Tibial nerve (tissue), 4 donors: ENCODE results near the gene DHRS4. TPM values are rescaled to one million over a fixed set of nuclear protein-coding genes. Genes with fewer than 3 reads are reported as not detected.
"Not testable (repeated sequence)": the region's sequence is repeated elsewhere in the genome, so short reads cannot be mapped to it uniquely, and the experiment has no call there.

Experiments
- DNase-seq, 2 donors: peaks; one replicate each; pipeline ENCODE4 v3.0.0-alpha.2; 2019; ENCODE audit warnings: low spot score in 2 of 2
- H3K27ac ChIP-seq, 4 donors: fragments of 200-600 bp; sonication (generic) in 3 of 4; one replicate each; pipeline ENCODE4 v1.5.1; 2017 to 2019; ENCODE audit warnings: mild to moderate bottlenecking in 1 of 4
- H3K27me3 ChIP-seq, 2 donors: fragments of 200-600 bp; sonication (generic) in 1 of 2; one replicate each; pipeline versions ENCODE4 v1.5.1 to v1.6.0; 2017 to 2019
- H3K36me3 ChIP-seq, 3 donors: fragments of 200-600 bp; sonication (generic); one replicate each; pipeline ENCODE4 v1.5.1; 2018 to 2019
- H3K4me1 ChIP-seq, 4 donors: fragments of 200-600 bp; sonication (generic) in 3 of 4; one replicate each; pipeline ENCODE4 v1.5.1; 2017 to 2019
- H3K4me3 ChIP-seq, 4 donors: fragments of 200-600 bp; sonication (generic) in 3 of 4; one replicate each; pipeline ENCODE4 v1.5.1; 2017 to 2019; ENCODE audit warnings: mild to moderate bottlenecking in 1 of 4, moderate library complexity in 1 of 4
- H3K9me3 ChIP-seq, 4 donors: fragments of 200-600 bp; sonication (generic) in 3 of 4; one replicate each; pipeline ENCODE4 v1.5.1; 2017 to 2019
- EP300 ChIP-seq, 2 donors: sonication (generic); formaldehyde crosslinking; IDR thresholded peaks; one replicate each; pipeline ENCODE4 v1.6.1; 2017; ENCODE audit warnings: antibody characterized with exemption in 2 of 2, mild to moderate bottlenecking in 1 of 2
- POLR2A ChIP-seq, 2 donors: fragments of 450-650 bp; IDR thresholded peaks; one replicate each; pipeline ENCODE4 v1.6.1; 2017; ENCODE audit warnings: antibody characterized with exemption in 2 of 2, mild to moderate bottlenecking in 2 of 2, moderate library complexity in 2 of 2
- WGBS, 2 donors: methylation state at CpG; one replicate each; pipeline ENCODE4 v1.1.5; 2018; 5-methylcytosine and 5-hydroxymethylcytosine counted together
- total RNA-seq, 4 donors: library from RNA; depleted of rRNA; stranded (reverse); fragments of >200 nt; gene quantifications; one replicate each; pipeline ENCODE4 v1.1.0, GENCODE V29; 2016
- TF ChIP-seq, protein P1 (sequence below), 5 experiments: fragments of 200-600 bp in 3 of 5; fragments of 450-650 bp in 2 of 5; sonication (generic) in 3 of 5; IDR thresholded peaks; one replicate each; pipeline ENCODE4 v1.5.1; 2016 to 2019; ENCODE audit warnings: antibody characterized with exemption in 5 of 5, mild to moderate bottlenecking in 3 of 5, moderate library complexity in 2 of 5

The DHRS4 gene
- total RNA-seq, 4 donors from 2014 or later, result 28.8 to 61.5 (median 49.8) TPM

DNA sequence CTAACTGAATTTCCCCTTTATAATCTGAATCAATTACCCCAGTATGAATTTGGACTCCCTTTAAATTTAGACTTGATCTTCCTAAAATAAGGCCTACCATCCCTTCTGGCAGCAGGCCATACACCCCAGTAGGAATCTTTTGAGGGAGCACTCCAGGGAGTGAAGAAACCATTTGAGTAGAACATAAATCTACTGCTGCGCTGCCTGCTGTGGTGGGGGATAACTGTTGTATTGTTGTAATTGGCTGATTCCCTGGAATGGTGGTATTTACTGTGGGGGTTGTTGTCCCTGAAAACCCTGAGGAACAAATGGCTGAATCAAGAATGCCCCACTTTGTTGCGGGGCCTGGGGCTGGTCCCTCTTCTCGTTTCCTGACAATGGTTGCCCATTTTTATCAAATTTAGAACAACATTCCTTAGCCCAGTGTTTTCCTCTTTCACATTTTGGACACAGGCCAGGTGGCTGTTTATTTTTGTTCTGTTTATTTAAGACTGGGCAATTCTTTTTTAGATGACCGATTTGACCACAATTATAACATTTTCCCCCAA lies 59.2 kb downstream of the DHRS4 start:
- H3K9me3 ChIP-seq, DNase-seq, H3K4me3 ChIP-seq, H3K36me3 ChIP-seq, H3K27me3 ChIP-seq: not testable (repeated sequence)
- H3K27ac ChIP-seq, result peak overlapping the region in 3 of 4 donors; percentile 26 to 77 (median 34)
- peak in 1 of 2 donors; percentile 33 for TF ChIP-seq EP300 (IDR thresholded peaks at IDR 0.05)
- peaks cover 0 to 37% (median 10%) of the 10 kb centered on the region in 4 donors for H3K4me1 ChIP-seq
- WGBS, 2 donors, result 20 to 42% methylated on average over 4 of the region's 4 CpGs

DNA sequence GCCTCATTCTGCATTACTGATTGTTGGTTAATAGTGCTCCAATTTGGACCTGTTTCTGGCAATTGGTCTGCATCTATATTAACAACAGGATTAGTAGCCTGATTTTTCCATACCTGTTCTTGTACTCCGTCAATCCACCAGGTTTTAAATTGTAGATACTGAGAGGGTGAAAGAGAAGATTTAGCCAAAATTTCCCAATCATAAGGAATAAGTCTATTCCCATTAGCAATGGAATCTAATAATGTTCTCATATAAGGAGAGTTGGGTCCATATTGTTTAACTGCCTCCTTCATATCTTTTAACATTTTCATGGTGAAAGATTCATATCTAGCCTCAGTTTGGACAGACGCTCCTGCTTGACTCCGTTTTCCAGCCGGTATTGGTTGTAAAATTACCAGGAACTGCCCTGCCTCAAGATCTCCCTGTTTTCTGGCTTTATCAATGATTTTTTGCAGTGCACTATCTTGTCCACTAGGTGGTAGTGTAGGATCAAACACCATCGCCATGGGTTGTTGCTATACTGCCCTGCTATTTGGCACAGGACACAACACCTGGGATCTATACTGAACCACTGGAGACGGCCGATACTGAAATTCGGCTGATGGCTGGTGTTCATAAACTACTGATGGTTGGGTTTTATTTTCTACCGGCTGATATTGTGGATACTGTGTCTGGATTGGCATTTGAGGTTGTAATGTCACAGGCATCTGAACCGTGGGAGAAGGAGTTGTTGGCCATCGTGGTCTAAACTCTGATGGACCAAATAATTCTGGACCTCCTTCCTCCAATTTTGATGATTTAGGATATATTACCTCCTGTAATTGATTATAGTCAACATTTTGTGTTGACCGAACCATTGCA lies 60.3 kb downstream of the DHRS4 start:
- no peaks in the 10 kb centered on the region for H3K27me3 ChIP-seq
- H3K4me1 ChIP-seq, result peaks cover 0 to 37% (median 10%) of the 10 kb centered on the region in 4 donors
- TF ChIP-seq EP300 (IDR thresholded peaks at IDR 0.05) (peak in 1 of 2 donors; percentile 14), POLR2A (IDR thresholded peaks at IDR 0.05) (no peak)
- TF ChIP-seq, protein P1, sequence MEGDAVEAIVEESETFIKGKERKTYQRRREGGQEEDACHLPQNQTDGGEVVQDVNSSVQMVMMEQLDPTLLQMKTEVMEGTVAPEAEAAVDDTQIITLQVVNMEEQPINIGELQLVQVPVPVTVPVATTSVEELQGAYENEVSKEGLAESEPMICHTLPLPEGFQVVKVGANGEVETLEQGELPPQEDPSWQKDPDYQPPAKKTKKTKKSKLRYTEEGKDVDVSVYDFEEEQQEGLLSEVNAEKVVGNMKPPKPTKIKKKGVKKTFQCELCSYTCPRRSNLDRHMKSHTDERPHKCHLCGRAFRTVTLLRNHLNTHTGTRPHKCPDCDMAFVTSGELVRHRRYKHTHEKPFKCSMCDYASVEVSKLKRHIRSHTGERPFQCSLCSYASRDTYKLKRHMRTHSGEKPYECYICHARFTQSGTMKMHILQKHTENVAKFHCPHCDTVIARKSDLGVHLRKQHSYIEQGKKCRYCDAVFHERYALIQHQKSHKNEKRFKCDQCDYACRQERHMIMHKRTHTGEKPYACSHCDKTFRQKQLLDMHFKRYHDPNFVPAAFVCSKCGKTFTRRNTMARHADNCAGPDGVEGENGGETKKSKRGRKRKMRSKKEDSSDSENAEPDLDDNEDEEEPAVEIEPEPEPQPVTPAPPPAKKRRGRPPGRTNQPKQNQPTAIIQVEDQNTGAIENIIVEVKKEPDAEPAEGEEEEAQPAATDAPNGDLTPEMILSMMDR (IDR thresholded peaks at IDR 0.05), result peak; percentile 83 to 92 (median 89)
- DNase-seq, result peak in 1 of 2 donors; percentile 79
- WGBS, 2 donors, result 20 to 25% methylated on average over 12 of the region's 12 CpGs
- H3K9me3 ChIP-seq, result no peaks in the 10 kb centered on the region
- peak overlapping the region in 2 of 4 donors; percentile 44 to 77 for H3K27ac ChIP-seq
- no peaks in the 10 kb centered on the region for H3K36me3 ChIP-seq
- H3K4me3 ChIP-seq, result no peak overlapping the region

DNA sequence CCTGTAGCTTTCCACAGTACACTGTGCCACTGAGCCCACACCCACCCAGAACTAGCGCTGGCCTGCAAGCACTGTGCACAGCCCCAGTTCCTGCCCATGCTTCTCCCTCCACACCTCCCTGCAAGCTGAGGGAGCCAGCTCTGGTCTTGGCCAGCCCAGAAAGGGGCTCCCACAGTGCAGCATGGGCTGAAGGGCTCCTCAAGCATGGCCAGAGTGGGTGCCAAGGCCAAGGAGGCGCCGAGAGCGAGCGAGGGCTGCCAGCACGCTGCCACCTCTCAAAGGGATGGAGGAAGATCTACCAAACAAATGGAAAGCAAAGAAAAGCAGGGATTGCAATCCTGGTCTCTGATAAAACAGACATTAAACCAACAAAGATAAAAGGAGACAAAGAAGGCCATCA lies 62.2 kb downstream of the DHRS4 start:
- H3K27me3 ChIP-seq, H3K36me3 ChIP-seq, H3K27ac ChIP-seq, DNase-seq, H3K9me3 ChIP-seq, H3K4me3 ChIP-seq: not testable (repeated sequence)
- H3K4me1 ChIP-seq, result peaks cover 0 to 35% (median 10%) of the 10 kb centered on the region in 4 donors
- WGBS, 2 donors, result 94 to 96% methylated on average over 6 of the region's 6 CpGs

Other genes starting within 250 kb of the DHRS4 start
- gene DHRS4L2, start 35.2 kb downstream of the DHRS4 start, total RNA-seq, result 10 to 100 TPM; 15.3 to 19.6 (median 17.7) TPM
- gene CARMIL3, start 98.2 kb downstream of the DHRS4 start, total RNA-seq, result under 1 TPM in 3 of 4 donors, not detected in 1; 0.42 to 0.60 (median 0.44) TPM
- gene CPNE6, start 117.8 kb downstream of the DHRS4 start, total RNA-seq, result not detected
- 10 to 100 TPM; 28.9 to 49.2 (median 34.3) TPM for gene PCK2, start 140.5 kb downstream of the DHRS4 start, total RNA-seq
- gene DCAF11, start 161.0 kb downstream of the DHRS4 start, total RNA-seq, result 100 to 1,000 TPM in 2 of 4 donors, 10 to 100 TPM in 2; 68.9 to 126 (median 98.9) TPM
- gene NRL, start 161.2 kb downstream of the DHRS4 start, total RNA-seq, result 1 to 10 TPM; 4.8 to 7.0 (median 5.9) TPM
- gene FITM1, start 176.9 kb downstream of the DHRS4 start, total RNA-seq, result 1 to 10 TPM in 1 of 4 donors, under 1 TPM in 1, not detected in 2; 0.78 to 1.3 TPM
- 100 to 1,000 TPM in 3 of 4 donors, 10 to 100 TPM in 1; 96.9 to 130 (median 110) TPM for gene PSME1, start 182.4 kb downstream of the DHRS4 start, total RNA-seq
- gene EMC9, start 187.8 kb downstream of the DHRS4 start, total RNA-seq, result 10 to 100 TPM in 2 of 4 donors, 1 to 10 TPM in 2; 9.2 to 22.7 (median 14.4) TPM
- 10 to 100 TPM; 33.7 to 64.0 (median 51.9) TPM for gene PSME2, start 192.8 kb downstream of the DHRS4 start, total RNA-seq
- gene RNF31, start 193.7 kb downstream of the DHRS4 start, total RNA-seq, result 100 to 1,000 TPM in 1 of 4 donors, 10 to 100 TPM in 3; 33.5 to 112 (median 72.9) TPM
- gene IRF9, start 207.5 kb downstream of the DHRS4 start, total RNA-seq, result 100 to 1,000 TPM in 1 of 4 donors, 10 to 100 TPM in 3; 55.7 to 106 (median 65.8) TPM
- 10 to 100 TPM in 3 of 4 donors, 1 to 10 TPM in 1; 6.5 to 25.5 (median 16.3) TPM for gene REC8, start 218.3 kb downstream of the DHRS4 start, total RNA-seq
- gene IPO4, start 235.0 kb downstream of the DHRS4 start, total RNA-seq, result 10 to 100 TPM; 19.4 to 88.5 (median 26.9) TPM
- 10 to 100 TPM; 46.8 to 61.3 (median 54.6) TPM for gene TM9SF1, start 241.7 kb downstream of the DHRS4 start, total RNA-seq